ENCODE results near the gene DIAPH3.

The DIAPH3 gene

DNA sequence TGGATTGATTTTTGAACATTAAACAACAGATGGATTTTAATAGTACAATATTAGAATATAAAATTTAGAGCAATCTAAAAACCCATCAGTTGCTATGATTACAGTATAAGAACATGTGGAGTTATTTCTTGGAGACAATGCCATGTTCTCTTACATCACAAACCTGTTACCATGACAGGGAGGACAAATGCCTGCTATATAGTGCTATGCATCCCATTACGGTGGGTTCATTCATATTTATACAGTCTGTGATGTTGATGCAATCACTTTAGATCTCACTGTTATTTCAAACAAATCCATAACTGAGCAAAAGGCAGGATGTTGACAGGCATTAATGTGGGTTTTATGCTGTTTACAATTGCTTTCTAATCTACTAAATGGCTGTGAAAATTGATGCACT, 467.5 kb downstream of the DIAPH3 start:
- no peak for DNase-seq

DNA sequence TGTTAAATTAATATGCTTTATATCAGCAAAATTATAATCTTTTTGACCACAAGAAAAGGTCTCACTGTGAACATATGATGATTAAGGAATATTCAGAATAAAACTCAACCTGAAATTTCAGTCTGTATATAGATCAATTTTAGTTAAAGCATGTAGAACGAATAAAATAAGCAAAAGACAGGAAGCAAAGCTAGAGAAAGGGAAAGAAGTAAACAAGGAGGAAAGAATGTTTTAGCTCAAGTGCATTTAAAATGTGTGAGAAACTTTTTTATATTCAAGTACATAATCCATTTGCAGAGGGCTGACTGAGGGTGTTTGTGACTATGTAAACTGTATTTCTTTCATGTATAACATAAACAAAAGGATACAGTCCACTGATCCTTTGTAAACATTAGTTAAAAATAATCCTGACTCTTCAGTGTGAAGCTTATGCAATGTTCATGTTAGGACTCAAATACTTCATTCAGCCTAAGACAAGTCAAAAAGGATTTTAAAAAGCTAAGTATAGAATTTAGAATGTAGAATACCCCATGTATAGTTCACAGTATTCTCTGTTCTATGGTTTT, 472.1 kb downstream of the DIAPH3 start:
- DNase-seq = no peak

DNA sequence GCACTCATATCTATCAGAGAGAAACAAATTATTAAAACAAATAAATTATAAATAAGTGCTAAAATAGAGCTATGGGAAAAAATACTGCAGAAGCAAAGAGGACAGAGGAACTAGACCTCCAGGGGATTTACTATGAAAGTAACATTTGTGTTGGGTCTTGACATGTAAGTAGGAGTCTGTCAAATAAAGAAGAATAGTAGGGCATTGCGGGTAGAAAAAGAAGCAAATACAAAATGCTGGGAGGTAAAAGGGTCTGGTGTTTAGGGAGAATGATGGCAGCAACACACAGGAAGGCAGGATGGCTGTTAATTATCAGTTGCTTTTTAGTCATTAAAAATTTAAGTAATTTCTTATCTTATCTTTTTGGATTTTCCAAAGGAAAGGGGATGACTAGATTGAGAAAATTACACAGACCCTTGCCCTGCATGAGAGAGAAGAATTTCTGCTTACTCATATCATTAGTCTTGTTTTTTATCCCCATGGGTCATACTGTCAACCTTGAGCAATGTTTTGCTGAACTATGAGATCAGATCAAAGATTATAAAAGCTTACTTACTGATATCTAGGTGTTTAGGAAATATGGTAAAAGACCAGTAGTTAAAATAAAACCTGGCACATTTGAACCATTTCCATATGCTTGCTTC, 472.7 kb downstream of the DIAPH3 start:
- DNase-seq = no peak

DNA sequence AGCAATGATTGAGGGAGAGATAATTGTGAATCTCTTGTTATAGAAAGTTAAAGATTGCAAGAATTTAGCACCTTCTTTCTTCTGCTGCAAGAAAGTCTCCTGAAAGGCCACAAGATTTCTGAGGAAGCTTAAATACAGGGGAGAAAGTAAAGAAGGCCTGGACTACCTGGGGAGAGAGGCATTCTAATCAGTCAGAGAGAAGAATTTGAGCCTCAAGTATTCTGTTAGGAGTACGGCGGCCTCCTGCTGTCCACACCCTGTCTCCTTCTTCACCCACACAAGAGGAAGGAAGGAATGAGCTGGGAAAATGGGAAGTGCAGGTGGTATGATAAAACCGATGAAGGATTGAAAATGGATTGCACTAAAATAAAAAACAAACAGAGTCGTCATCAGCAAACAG, 474.7 kb downstream of the DIAPH3 start:
- DNase-seq = no peak

DNA sequence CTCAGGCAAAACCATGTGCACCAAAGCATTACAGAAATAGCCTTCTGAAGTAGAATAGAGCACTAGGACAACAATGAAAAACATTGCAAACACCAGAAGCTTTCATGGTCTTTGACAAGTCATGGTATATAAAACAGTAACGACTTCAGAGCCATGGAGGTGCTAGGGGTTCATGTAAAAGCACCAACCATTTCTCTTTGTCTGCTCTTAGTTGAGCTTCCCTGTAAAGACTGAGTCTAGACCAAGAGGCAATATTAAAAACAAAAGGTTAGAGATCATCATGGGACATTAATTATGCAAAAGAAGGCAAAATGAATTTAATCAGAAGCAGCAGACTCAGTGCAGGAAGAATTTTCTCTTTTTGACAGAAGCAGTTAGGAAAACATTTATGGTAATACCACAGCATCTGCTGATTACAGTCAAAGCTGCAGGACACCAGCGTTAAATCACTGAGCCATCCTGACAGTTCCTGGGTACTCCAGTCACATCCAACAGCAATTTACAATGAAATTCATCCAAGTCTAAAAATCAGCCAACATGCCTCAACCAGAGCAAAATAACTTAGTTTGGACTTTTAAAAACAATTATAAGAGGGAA, 476.8 kb downstream of the DIAPH3 start:
- DNase-seq = no peak

DNA sequence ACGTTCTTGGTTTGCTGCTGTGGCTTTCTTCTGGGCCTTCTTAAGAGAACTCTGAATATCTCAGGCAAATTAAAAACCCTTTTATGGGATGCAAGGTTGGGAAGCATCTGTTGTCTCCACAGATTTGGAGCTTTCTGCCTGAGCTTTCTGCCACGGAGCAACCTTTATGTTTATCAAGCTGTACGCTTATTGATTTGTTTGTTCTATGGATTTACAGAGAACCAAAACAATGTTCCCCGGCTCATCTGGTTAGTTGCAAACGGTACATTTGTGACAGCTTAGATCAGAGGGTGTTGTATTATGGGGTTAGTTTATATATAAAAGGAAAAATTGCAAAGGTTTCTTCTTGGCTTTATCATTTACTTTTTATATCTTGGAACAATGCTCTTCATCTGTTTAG, 479.6 kb downstream of the DIAPH3 start:
- no peak for DNase-seq

DNA sequence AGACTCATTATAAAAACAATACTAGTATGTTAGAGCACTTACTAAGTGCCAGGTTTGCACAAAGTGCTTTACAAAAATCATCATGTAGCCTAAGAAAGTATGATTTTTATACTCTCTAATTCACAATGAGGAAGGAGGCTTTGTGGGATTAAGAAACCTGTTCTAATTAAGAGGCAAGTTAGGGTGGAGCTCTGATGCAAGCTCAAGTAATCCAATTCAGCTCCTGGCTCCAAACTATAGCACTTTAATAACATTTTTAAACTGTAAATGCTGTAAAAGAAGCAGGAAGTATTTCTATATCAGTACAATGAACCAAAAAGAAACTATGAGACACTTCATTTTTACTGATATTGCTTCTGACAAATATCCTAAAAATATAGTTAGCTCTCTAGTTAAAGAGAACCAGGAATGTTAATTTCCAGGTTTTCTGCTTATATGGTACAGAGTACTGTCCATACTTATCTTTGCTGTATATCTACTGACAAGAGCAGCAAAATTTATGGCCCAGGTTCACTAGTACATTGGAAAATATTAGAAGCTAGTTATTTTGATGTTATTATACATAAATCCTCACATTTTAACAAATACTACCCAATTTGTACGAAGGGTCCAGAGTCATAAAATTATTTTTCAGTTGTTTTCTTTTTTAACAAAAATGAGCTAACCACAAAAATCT, 482.0 kb downstream of the DIAPH3 start:
- DNase-seq = no peak

DNA sequence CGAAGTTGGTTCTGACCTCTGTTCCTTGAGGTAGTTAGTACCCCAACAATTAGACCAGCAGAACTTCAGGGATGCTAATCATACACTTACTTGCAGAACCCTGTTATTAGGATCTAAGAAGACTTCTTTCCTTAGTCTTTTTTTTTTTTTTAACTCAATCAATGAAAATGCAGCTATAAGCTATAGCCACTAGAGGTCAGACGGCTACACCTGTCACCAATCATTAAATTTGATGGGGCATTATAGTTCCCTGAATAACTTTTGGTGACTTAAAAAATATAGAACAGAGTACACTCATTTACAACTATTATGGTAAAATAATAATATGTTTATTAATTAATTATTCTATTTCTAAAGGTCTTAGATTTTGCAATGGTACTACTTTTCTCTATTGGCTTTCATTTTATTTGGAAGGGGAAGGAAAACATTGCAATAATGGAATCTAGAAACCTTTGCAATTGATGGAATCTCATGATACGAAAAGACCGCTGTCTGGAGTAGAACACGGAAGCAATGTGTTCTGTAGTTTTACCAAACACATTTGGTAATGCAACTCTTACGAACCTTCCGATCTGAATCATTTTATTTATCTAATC, 483.2 kb downstream of the DIAPH3 start:
- no peak for DNase-seq

DNA sequence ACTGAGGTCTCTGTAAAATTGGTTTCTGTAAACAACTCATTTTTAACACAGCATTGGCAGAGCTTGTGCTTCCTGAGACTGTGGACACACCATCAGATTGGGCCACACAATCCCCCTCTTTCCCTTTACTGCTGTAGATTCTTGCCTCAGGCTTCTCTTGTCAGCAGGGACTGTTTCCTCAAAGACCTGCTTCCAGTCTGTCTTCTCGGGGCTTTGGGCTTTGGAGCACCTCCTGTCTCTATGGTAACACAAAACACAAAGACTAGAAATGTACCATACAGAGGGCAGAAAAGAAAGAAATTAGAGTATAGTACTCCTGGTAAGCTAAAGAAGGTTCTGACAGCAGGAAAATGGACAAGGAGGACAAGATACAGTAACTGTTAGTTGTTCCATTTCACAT, 484.5 kb downstream of the DIAPH3 start:
- no peak for DNase-seq

DNA sequence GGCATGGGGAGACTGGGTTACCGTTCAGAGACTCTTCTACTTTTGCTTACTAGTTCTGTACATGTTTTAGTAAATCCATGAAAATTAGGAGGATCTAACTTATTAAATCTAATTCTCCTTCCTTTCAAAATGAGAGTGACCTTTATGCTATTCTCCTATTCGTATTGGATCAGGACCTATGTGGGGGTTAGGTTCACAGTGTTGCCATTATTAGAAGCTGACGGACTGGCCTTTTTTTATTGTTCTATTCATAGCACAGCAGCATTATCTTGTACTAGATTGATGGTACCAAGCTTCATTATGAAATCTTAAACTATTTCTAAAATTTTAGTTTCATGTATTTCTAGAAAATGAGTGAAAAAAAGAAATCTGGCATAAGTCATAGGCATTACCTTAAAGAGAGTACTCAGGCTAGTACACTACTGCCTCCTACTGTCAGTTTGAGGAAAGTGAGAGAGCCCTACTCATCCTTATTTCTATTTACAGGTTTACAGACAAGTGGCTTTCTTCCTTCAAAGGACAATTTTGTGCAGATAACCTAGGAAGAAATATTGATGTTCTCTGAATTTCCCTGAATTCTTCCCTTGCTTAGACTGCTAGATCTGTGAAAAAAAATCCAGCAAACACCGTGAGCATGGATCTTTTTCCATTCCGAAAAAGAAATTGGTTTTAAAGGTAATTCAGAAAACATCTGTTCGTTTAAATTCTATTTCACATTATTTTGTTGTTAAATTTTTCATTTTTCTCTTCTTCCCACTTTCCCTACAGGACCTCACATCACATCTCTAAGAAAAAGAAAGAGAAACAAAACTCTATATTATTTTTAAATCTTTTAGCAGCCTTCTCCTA, 485.5 kb downstream of the DIAPH3 start:
- no peak for DNase-seq

DNA sequence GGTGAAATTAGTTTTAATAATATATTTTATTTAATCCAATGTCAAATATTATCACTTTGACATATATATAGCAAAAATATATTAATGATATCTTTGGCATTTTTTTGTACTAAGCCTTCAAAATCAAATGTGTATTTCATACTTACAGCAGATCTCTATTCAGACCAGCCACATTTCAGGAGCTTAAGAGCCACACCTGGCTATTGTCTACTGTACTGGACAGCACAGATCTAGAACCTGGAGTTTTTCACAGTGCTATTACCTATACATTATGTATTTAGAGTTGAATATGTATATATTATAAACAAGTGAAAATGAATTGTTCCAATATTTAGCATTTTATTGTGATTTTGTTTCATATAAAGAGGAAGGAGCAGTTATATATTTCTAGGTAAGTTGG, 486.3 kb downstream of the DIAPH3 start:
- DNase-seq = no peak

DNA sequence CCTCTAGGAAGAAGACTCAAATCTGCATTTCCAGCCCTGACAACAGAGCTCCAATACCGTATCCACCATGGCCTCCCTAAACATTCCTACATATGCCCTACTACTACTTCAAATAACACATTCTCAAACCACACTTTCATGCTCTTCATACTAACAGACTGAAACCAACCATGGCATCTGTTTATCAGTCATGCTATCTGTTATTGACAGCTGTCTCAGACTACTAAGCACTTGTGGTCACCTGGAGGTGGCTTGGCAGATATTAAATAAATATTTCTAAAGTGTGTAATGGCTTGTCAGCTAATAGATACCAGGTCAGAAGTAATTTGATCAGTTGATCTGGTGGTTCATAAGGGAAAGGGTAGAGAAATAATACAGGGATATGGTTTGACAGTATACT, 489.1 kb downstream of the DIAPH3 start:
- no peak for DNase-seq

DNA sequence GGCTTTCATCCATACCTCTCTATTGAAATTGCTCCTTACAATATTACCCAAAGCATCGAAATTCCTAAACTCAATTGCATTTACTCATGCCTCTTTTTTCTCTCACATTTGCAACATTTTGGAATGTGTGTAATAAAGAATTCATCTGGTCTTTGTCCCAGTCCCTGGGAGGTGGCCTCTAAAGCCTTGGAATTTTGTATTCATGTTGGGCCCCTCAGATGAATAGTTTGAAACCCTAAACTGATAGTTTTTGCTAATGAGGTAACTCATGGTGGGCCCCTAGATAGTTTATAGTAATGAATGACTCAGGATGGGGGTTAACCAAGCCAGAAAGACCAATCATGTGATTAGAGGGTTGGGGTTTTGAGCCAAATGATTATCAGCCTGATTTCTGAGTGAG, 490.4 kb downstream of the DIAPH3 start:
- DNase-seq = no peak

DNA sequence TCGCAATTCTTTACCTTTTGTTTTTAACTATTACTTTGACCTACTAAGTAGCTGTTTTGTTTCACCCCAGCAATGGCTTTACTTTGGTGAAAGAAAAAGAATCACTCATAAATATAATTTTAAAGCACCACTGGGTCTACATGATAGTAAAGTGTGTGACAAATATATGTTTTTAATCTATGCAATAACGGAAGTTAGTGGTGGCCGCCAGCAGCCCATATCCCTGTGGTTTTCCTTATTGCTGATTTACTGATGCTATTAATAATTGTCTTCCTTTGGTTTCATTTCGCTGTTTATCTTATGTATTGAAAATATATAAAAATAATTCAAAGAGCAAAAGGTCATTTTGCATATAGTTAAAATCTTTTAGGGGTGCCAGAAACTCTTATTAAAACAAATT, 491.3 kb downstream of the DIAPH3 start:
- no peak for DNase-seq

DNA sequence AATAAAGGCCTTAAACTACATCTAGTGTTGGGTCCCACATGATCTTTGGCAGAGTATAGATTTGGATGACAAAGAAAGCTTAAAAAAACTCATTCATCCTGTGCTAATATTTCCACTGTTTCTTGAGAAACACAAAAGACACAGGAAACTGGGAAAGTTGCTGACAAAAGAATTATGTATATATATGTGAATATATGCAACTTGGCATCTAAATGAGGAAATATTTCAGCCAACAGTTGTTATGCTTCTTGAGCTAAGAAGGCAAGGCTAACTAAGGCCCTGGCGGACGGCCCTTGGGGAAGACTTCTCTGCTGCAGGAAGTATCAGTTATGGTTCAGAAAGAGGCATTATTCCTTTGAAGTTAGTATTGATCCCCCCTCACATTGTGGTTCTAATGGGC, 491.8 kb downstream of the DIAPH3 start:
- DNase-seq = no peak

DNA sequence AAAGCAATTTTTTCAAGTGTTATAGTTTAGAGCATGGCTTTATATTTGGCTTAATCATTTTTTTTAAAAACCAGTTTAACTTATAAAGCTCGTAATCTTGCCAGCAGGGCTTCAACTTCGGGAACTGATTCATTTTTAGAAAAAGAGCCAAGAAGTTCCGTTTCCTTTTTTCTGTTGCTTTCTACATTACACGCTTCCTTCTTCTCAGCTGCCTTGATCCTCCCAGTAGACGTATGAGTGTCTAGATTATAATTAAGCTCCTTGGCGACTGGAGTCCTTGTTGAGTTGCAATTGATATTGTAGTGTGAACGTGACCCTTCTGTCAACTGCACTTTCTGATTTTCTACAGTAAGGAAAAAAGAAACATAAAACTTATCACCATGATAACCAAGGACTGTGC, 497.2 kb downstream of the DIAPH3 start:
- no peak for DNase-seq

DNA sequence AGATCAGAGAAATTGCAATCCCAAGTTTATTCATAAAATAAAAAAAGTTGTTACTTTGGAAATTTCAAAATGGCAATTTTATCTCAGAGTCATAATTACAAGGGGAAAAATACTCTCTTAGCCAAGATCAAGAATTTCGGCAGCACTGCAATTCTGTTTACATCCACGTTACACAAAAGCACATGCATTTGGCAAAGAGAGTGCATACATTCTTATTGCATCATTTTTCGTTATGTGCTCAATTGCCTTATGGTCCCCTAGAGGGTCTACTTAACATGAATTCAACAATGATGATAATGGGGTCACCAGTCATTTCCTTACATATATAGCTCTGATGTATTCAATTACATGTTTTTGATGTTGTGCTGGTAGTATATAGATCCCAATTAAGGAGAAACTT, 498.0 kb downstream of the DIAPH3 start:
- DNase-seq = no peak

DNA sequence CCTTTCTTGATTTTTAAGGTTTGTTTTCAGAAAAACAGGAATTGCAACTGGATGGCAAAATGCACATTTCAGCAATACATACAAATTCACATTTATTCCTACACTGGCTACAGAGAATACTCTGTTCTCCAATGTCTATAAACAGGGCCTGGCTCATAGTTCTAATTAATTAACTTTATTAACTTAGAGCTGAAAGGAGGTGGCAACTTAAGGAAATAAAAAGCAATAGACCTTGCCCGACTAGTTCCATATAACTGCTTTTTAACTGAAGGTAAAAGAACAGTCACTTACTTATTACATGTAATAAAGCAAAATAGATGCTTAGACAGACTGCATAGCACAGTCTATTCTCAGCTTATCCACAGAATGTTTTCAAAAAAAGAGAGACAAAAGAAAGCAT, 498.5 kb downstream of the DIAPH3 start:
- DNase-seq = no peak

DNA sequence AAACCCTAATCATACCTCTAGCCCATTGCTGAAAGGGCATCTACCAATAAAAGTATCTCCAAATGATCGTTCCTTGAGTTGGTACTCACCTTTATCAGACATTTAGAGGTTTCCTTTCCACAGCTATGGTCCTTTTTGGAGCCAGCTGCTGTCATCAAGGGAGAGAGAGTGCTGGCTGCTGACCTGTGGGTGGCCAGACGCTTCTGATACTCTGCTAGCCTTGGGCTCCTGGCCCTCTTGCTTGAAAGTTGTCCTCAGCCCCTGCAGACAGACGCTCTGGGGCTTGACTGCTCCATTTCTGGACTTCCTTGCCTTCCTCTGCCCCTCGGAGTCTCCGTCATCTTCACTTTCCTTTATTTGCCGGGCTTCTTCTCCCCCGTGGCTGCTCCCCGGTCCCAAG, 499.1 kb downstream of the DIAPH3 start:
- DNase-seq = no peak

DNA sequence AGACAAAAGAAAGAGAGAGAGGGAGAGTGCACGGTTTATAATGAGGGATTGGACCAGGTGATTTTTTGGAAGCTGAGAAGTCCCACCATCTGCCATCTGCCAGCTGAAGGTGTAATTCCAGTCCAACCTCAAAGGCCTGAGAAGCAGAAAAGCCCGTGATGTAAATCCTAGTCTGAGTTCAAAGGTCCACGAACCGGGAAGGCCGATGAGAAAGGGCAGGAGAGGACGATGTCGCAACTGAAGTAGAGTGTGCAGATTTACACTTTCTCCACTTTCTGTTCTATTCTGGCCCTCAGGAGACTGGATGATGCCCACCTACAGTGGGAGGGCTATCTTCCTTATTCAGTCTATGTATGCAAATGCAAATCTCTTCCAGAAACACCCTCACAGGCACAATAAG, 500.0 kb downstream of the DIAPH3 start:
- DNase-seq = no peak

DNA sequence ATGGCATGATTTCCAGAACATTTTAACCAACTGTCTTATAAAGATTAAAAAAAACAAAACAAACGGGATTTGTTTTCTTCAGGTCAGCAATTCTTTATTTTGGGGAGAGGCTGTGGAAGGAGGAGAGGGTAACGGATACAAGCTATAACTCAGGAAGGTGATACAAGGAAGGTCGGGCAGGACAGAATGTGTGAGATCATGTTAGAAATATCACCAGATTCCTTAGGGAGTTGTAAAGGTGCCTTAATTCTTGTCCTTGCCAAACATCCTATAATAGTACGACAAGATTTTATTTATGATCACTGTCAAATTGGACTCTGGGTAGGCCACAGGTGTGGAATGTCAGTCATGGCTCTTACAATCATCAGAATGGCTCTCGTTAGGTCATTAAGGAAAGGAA, 503.1 kb downstream of the DIAPH3 start:
- no peak for DNase-seq

DNA sequence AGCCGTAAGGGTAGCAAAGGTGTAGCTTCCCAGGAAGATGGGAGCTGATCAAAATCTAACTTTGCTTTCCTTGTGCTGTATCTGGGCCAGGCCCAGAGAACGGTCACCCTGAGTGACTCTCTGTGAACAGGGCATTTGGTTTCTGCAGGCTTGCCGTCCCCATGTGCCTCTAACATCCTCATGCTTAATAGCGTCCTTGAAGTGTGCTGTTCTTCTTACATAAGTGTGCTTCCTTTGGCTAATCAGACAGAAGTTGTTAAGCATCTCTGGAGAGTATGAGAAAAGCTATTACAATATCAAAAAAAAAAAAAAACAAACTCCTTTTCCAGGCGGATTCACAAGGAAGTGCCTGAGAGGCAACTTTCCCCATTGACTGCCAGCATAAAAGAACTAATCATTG, 503.7 kb downstream of the DIAPH3 start:
- DNase-seq = no peak

DNA sequence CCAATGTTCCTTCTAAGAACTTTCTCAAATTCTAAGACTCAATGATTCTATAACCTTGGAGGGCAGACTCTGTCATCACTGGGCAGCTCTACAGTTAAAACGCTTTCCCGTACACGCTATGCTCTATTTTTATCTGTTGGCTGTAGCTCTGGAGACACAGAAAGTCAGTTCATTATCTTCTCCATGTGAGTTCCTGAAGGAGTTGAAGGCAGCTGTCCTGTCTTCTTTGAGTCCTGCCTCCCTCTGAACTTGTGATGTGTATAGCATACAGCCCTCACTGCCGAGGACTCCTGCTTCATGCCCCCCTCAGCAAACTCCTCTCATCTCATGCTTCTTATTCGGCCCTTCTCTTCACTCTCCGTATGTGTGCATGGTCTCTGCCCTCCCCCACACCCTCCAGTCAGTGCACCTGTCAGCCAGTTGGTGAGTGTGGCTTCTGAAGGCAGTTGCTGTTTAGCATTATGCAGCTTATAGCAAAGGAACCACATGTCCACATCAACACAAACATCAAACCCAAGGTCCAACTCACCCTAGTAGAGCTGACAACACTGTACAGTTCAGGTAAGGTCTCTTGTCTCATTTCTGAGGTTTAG, 504.9 kb downstream of the DIAPH3 start:
- DNase-seq = no peak
